ENCODE results near the gene FLOT1. TPM values are rescaled to one million over a fixed set of nuclear protein-coding genes. Genes with fewer than 3 reads are reported as not detected.
"Not testable (repeated sequence)": the region's sequence is repeated elsewhere in the genome, so short reads cannot be mapped to it uniquely, and the experiment has no call there.

FLOT1 gene
- total RNA-seq, 4 donors from 2014 or later: 96.9 to 127 (median 117) TPM

- DNase-seq (no peak), ATAC-seq (no peak)
- Histone ChIP-seq H3K27me3 (no peaks in the 10 kb centered on the region), H3K27ac (no peak overlapping the region), H3K4me3 (no peak overlapping the region), H3K36me3 (no peaks in the 10 kb centered on the region), H3K9me3 (no peaks in the 10 kb centered on the region), H3K4me1 (peaks cover 0 to 9% of the 10 kb centered on the region in 2 donors)
- in situ Hi-C loops (cut with MboI; ENCODE audit: low sequenced_read_pairs in 4 of 4): no loop called here
- intact Hi-C loops (cut with DNase I; ENCODE audit: low total_unique reads): no loop called here
- TF ChIP-seq CTCF (IDR thresholded peaks at IDR 0.05 in 4 of 5, conservative IDR thresholded peaks at IDR 0.05 in 1 of 5) (no peak), POLR2A (IDR thresholded peaks at IDR 0.05) (no peak)
Observed at GRCh38 chr6:30766461-30767157, 24.1 kb upstream of the FLOT1 start.

- H3K4me1 ChIP-seq; DNase-seq; H3K27me3 ChIP-seq; intact Hi-C loops (cut with DNase I; ENCODE audit: low total_unique reads); H3K4me3 ChIP-seq; in situ Hi-C loops (cut with MboI; ENCODE audit: low sequenced_read_pairs in 4 of 4); H3K27ac ChIP-seq; H3K9me3 ChIP-seq; H3K36me3 ChIP-seq; ATAC-seq: not testable (repeated sequence)
Observed at GRCh38 chr6:30765495-30765894, 23.0 kb upstream of the FLOT1 start.

- H3K4me1 ChIP-seq; in situ Hi-C loops (cut with MboI; ENCODE audit: low sequenced_read_pairs in 4 of 4); H3K27ac ChIP-seq: not testable (repeated sequence)
Observed at GRCh38 chr6:30764490-30765043, 22.1 kb upstream of the FLOT1 start.

GRCh38 chr6:30763618-30764489, 21.4 kb upstream of the FLOT1 start:
- H3K27ac ChIP-seq: no peak overlapping the region
- in situ Hi-C loops (cut with MboI; ENCODE audit: low sequenced_read_pairs in 4 of 4): no loop called here
- no peak overlapping the region for H3K4me3 ChIP-seq
- DNase-seq (no peak), ATAC-seq (no peak)
- no peaks in the 10 kb centered on the region for H3K27me3 ChIP-seq
- H3K9me3 ChIP-seq: no peaks in the 10 kb centered on the region
- H3K36me3 ChIP-seq: no peaks in the 10 kb centered on the region
- TF ChIP-seq POLR2A (IDR thresholded peaks at IDR 0.05): no peak
- no peak for TF ChIP-seq CTCF (IDR thresholded peaks at IDR 0.05 in 4 of 5, conservative IDR thresholded peaks at IDR 0.05 in 1 of 5)
- intact Hi-C loops (cut with DNase I; ENCODE audit: low total_unique reads): no loop called here
- peaks cover 0 to 5% of the 10 kb centered on the region in 2 donors for H3K4me1 ChIP-seq

More at GRCh38 chr6:30764490-30765043, 22.1 kb upstream of the FLOT1 start:
- DNase-seq; H3K4me3 ChIP-seq; ATAC-seq; H3K9me3 ChIP-seq; H3K27me3 ChIP-seq; H3K36me3 ChIP-seq; intact Hi-C loops (cut with DNase I; ENCODE audit: low total_unique reads): not testable (repeated sequence)

GRCh38 chr6:30763155-30763617, 20.7 kb upstream of the FLOT1 start:
- H3K4me3 ChIP-seq: no peak overlapping the region
- no peaks in the 10 kb centered on the region for H3K27me3 ChIP-seq
- DNase-seq (no peak), ATAC-seq (no peak)
- no peaks in the 10 kb centered on the region for H3K9me3 ChIP-seq
- H3K36me3 ChIP-seq: no peaks in the 10 kb centered on the region
- intact Hi-C loops (cut with DNase I; ENCODE audit: low total_unique reads) (no loop called here), in situ Hi-C loops (cut with MboI; ENCODE audit: low sequenced_read_pairs in 4 of 4) (no loop called here)
- no peak for TF ChIP-seq CTCF (IDR thresholded peaks at IDR 0.05 in 4 of 5, conservative IDR thresholded peaks at IDR 0.05 in 1 of 5)
- H3K27ac ChIP-seq: no peak overlapping the region
- H3K4me1 ChIP-seq: peaks cover 0 to 5% of the 10 kb centered on the region in 2 donors
